Stimulated activated CD8-positive, alpha-beta memory T cell treated with anti-CD3 and anti-CD28 coated beads, Interleukin-12 subunit alpha, Interleukin-12 subunit beta, amount 100 ng/mL, for 1 hour (primary cell): ENCODE results near the gene KIF13A.
"Not testable (repeated sequence)": the region's sequence is repeated elsewhere in the genome, so short reads cannot be mapped to it uniquely, and the experiment has no call there.

Source experiments
- DNase-seq: peaks from one replicate; pipeline ENCODE4 v3.0.0-alpha.2; 2020; ENCODE audit warnings: low read depth

KIF13A gene

DNA sequence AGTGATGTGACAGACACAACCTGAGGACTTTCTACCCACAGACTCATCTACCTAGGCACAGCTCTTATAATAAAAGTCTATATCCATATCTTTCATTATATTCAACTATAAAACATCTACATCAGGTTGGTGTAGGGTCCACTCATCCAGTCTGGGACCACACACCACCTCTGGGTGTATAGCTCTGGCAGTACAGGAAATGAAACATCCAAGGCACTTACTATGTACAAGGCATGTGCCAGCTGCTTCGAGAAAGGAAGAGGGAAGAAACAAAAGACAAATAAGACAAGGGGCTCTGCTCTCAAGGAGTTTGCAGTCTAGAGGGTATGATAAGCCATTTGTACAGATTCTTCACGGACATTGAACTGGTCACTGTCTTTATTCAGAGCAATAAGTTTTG is 18.6 kb downstream of the KIF13A start:
- no peak for DNase-seq

DNA sequence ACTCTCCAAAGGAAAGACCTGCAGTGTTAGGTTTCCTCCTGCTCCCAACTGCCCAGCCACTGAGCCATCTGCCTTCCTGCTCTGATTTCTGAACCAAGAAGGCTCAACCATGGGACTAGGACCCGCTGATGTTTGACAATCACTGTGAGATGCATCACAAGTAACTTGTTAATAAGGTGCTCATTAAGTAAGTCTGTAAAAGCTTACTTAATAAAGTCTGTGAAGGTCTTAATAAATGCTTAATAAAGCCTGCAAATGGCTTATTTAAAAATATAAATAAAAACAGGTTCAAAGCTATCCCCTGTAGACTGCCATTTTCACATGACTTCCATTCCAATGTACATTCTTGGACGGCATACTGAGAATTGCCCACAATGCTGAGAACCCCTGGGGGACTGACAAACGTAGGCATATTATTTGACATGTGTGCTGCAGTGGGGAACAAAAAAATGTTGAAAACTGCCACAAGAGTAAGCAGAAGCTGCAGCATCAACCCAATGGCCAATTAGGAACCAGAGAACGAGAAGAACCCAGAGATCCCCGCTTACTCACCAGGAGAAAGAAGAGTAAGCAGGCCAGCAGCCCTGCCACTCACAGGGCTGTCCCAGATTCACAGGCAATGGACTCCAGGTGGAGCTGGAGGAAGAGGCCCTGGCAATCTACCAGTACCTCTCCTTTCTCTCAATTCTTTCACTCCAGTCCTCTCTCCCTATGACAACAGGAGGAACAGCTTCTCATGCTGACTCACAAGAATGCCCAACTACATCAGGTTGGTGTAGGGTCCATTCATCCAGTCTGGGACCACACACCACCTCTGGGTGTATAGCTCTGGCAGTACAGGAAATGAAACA is 19.5 kb downstream of the KIF13A start:
- no peak for DNase-seq

DNA sequence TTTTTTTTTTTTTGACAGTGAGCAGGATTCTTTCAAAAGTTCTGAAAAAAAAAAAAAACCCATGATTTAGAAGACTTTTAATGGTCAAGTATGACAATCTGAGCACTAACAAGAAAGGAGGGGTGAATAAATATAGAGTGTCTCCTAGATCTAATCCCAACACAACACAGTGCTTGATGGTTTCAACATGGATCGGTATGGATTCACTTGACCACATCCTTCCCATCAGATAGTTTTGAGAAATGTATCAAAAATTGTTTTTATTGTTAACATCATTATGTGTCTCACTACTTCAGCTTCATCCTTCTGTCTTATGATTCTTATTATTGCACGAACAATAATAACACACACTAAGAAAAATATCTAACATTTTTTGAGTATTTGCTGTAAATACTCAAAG is 21.0 kb downstream of the KIF13A start:
- DNase-seq: no peak

DNA sequence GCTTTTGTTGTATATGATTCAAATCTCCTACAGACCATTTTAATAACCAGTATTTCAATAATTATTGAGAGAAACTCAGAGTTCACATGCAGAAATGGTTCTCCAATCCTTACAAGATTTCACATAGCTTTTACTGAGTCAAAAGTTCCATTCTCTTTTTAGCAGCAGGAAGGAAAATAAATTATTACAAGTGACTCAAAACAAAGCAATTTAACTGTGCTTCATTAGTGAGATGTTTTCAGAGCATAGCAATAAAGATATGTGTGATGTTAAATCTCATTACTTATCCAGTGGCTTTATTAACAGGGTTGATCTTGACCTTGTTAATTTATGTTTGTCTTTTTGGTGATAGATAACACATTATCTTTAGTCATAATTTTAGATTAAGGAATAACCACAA is 22.0 kb downstream of the KIF13A start:
- DNase-seq: no peak

DNA sequence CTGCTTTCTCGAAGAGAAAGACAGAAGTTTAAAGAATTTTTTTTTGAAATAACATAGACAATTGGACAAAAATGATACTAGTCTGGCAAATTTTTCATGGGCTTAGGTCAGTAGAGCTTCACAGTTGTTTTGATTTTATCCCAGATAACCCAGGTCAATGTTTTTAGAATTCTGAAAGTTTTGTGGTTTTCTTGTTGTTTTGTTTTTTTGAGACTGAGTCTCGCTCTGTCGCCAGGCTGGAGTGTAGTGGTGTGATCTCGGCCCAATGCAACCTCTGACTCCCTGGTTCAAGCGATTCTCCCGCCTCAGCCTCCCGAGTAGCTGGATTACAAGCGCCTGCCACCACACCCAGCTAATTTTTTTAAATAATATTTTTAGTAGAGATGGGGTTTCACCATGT is 22.8 kb downstream of the KIF13A start:
- no peak for DNase-seq

DNA sequence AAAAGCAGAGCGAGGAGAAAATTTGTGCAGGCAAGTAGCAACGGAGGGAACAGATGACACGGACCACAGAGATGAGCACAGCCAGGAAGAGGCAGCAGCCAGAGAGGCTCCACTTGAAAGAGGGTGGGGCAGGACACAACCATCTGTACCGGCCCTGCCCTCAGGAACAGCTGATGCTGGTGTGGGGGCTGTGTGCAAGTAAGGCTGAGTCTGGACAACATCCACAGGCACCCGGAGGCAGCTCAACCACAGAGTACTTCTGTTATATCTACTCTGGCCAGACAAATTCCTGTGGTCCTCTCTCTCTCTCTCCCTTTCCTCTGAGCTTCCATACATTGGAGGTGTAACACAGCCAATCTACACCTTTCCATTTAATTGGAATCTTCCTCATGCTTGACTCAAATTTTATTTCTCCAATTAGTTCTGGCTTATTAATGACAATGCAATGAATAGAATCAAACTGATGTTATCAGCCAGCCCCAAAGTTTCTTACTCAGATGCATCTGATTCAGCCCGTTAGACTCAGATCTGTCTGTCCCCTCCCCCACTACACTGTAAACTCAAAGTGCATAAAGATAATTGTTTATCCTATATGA is 24.9 kb downstream of the KIF13A start:
- no peak for DNase-seq

DNA sequence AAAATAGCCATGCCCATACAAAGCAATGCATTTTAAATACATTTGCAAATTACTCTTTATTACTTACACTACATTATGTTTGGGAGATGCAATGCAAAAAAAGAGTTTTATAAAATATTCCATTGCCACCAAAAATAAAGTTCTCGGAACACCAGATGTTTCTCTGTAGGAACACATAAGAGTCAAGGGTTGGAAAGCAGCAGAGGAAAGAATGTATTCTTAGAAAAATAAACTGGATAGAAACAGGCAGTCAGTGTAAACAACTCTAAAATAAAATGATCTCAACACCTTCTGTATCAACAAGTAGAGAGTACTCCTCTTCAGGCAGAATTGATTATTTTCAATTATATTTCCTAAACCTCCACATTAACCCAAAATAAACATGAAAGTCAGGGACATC is 28.1 kb downstream of the KIF13A start:
- DNase-seq: no peak

DNA sequence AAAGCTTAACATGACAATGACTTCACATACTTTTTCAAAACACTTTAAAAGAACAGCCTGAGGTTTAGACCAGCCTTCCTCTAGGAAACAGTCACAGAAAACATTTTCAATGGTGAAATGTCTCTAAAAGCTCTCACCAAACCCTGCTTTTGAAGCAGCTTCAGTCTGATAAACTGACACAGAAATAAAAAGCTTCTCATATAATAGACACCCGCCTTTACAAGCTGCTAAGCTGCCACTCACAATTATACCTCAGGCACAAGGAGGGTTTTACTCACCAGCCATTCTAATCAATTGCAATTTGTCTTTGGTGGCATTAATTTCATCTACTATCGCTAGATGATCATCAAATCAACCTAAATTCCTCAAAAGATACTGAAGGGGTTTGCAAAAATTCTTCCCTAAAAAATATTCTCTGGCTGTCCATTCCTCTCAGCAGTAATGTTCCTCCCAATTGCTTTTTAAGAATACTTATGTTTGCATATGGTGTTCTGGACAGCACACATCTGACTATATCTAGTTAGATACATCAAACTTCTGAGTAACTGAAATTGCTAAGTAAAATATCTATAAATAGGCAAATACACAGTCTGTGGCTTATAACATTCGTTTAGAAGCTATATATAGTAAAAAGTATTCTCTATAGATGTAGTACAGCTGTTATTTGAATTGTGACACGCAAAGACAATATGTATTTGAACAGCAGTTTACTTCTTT is 29.4 kb downstream of the KIF13A start:
- DNase-seq: no peak

DNA sequence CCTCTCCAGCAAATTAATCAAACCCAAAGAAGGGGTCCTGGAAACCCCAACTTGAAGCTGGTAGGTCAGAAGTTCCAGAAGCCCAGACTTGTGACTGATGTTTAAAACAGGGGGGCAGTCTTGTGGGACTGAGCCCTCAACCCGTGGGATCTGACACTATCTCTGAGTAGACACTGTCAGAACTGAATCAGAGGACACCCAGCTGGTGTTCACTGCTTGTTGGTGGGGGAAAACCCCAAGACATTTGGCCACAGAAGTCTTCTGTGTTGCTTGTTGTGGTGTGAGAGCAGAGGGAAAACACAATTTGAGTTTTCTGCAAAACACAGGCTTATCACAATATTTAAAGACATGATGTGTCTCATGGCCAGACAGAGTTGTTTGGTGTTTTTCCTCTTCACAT is 29.9 kb downstream of the KIF13A start:
- no peak for DNase-seq

DNA sequence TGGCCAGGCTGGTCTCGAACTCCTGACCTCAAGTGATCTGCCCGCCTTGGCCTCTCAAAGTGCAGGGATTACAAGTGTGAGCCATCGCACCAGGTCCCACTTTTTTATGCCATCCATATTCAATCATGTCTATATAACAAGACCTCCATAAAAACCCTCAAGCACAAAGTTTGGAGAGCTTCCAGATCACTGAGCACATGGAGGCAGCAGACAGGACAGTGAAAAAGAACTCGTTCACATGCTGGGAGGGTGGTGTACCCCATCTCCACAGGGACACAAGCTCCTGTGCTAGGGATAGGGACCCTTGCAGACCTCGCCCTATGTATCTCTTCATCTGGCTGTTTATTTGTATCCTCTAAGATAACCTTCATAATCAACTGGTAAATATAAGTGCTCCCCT is 30.3 kb downstream of the KIF13A start:
- DNase-seq: no peak

DNA sequence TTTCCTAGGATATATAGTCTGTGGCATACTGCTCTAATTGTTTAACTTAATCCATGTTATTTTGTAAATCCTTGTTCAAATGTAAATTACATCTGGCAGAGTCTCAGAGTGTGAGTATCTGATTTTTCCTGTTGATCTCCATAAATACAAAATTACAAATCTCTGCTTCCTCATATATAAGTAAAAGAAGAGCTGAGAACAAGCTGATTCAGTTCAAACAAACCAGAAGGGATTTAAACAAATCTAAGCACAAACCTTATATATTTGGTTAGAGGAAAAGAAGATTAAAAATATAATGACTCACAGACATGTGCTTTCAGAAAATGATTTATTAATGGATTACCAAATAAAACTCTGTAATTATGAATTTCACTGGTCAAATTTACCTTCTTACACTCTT is 37.3 kb downstream of the KIF13A start:
- no peak for DNase-seq

DNA sequence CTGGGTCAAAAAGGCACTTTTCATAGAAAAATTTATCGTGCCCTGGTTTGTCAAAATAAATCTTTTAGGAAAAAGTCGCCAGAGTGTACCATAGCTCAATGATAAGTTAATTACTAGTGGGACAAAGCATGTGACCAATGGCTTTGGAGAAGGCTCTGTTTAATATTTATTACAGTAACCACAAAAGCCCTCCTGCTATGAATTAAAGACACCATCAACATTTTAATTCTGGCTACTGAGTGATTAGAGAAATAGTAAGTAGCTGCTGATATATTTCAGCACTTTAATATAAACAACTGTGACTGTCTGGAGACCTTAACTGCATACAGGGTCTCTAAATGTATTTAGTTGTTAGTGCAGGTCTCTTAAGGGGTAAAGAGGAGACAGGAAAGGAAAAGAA is 38.3 kb downstream of the KIF13A start:
- no peak for DNase-seq

DNA sequence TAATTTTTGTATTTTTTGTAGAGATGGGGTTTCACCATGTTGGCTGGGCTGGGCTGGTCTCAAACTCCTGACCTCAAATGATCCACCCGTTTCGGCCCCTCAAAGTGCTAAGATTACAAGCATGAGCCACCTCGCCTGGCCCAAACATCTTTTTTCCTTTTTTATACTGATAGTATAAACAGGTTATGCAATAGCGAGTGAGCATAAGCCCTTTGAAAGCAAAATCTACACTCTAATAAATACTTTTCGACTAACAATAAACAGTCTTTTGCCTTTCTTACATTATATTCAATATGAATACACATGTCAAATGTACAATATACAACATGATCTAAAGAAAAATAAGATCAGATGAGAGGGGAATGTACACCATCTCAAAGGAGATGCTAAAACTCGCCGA is 38.7 kb downstream of the KIF13A start:
- DNase-seq: no peak

DNA sequence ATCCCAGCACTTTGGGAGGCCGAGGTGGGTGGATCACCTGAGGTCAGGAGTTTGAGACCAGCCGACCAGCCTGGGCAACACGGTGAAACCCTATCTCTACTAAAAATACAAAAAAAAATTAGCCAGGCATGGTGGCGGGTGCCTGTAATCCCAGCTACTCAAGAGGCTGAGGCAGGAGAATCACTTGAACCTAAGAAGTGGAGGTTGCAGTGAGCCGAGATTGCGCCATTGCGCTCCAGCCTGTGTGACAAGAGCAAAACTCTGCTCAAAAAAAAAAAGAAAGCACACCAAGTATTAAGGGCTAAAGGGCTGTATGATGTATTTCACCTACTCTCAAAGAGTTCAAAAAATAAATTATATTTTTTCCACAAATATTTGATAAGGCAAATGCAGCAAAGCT is 39.9 kb downstream of the KIF13A start:
- not testable (repeated sequence) for DNase-seq

DNA sequence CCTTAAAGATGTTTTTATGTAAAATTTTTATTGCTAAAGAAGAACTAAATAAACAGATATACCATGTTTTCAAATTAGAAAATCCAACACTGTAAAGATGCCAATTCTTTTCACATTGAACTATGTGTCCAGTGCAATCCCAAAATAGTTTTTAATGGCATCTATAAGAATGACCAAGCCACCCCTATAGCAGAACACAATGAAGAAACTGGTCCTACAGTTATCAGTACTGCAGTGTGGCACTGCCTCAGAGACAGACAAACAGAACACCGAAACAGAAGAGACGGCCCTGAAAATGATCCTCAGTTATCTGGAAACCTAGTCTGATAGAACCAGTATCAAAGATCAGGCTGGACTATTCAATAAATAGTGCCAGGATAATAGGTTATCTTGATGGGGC is 41.9 kb downstream of the KIF13A start:
- DNase-seq: no peak

DNA sequence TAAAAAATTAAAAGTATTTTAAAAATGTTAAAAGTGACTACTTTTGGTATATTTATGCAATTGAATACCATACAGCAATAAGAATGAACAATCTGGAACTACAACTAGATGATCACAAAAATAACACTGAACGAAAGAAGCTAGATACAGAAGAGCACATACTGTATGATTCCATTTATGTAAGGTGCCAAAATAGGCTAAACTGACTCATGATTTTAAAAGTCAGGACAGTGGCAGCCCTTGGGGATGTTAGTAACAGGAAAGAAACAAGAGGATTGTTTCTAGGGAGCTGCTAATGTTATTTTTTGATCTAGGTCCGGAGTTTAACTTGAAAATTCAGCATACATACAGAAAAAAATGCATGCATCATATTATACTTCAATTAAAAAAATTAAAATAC is 42.3 kb downstream of the KIF13A start:
- DNase-seq: no peak

DNA sequence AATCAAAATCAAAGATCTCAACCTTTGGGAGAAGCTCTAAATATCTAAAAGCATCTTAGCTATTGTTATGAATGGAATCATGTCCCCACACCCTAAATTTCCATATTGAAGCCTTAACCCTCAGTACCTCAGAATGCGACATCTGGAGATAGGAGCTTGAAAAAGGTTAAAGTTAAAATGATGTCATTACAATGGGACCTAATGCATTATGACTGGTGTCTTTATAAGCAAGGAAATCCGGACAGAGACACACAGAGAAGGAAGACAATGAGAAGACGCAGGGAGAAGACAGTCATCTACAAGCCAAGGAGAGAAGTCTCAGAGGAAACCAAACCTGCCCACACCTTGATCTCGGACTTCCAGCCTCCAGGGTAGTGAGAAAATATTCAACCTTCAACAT is 46.1 kb downstream of the KIF13A start:
- no peak for DNase-seq

DNA sequence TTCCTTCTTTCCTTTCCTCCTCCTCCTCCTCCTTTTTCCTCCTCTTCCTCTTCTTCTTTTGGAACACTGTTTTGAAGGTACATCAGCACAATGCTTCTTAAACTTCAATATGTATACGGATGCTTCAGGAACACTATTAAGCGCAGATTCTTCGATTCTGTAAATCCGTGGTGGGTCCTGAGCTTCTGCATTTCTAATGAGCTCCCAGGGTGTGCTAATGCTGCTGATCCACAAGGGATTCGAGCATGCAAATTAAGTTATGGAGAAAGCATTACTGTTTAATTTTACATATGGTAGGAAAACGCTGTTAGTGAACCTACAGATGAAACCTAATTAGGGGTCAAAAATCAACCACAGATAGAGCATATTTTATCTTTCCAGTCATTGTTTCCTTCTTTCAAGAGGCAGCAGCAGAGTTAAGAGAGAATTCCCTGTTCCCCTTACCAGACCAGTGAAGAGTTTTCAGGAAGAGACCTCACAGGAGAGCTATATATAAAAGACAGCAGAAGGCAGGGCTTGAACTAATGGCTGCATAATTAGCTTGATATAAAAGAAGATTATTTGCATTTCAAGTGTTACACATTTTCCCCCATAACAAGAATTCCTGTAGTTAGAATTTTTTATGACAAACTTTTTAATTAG is 47.2 kb downstream of the KIF13A start:
- DNase-seq: no peak

DNA sequence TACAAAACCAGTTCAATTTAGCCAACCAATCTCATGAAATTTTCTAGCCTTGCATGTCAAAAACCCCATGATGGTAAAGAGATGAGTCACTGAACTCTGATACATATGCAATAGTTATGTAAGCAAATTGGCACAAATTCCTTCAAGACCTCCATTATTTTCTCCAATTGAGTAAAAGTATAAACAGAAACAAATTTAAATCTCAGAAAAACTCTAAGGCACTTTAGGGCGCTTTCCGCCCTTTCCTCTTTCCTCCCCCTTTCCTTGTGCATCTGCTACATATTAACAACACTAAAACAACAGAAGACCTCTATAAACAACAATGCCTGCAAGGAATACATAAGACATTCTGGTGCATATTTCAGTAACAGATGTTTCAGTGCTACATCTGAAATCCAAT is 48.5 kb downstream of the KIF13A start:
- DNase-seq: no peak

DNA sequence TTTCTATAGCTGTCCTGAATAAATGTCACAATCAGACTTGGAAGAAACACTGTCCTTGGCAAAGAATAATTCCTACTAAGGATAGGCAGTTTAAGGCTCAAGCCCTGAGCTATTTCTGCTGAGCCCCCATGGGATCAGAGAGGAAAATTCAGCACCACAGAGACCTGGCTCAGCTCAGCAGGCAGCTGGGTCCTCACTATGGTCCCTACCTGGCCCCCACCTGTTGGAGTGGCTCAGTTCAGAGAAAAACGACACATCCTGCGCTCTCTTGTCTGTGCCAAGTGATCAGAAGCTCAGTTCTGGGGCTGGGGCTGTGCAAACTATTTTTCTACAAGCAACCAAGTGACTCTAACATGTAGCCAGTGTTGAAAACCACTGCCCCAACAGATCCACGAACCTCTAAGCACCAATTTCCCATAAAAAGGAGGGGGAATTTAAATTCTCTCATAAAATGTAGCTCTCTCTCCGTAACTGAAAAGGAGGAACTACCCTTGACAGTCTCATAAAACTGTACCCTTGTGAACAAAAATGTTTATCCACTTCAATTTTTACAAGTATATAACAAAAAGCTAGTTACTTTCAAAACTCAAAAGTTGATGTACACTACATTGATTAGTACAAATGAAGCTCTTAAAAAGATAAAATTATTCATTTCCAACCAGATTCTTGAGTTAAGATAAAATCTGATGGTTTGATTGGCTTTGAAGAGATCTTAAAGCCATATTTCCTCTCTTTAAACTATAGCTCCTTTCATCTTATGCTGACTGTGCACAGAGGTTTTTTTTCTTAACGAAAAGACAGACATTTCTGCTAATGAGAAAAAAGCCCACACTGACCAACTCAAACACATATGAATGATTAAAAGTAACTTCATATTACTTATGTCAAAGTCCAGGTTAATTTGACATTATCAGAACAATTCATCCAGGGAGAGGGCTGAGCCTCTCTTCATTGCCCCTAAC is 52.0 kb downstream of the KIF13A start:
- no peak for DNase-seq

DNA sequence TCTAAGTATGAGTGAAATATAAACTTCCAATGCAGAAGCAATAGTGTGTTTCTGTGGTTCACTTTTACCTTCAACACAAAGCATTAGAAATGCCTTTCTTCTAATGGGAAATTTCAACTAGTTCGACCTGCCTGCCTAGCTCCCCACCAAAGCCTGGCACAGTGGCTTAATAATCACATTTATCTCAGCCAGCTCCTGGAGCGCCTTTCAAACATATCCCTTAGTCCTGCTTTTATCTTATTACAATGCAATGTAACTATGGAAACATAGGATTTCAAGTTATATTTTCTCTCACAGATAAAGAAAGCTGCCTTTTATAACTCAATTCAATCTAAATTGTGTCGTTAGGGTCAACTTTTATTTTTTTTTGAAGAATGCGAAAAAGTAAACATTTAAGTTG is 53.7 kb downstream of the KIF13A start:
- no peak for DNase-seq
